Measurements from ENCODE around the gene ZNF521.

ZNF521 gene

DNA sequence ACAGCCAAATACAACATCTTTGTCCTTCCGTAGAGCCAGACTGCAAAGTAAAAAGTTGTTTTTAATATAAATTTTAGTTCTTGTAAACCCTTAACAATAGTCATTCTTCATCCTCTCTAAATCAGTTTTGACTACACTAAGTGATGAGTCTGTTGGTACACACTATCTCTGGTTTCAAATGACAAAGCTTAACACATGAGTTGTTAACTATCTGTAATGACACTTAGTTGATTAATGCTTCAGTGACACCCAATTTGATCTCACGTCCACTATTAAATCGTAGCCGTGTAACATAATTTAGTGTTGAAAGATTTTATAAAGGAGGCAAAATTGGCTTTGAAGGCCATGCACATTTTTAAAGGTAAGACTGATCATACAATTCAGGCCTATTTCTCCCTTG, 181.6 kb downstream of the ZNF521 start:
- DNase-seq: no peak

DNA sequence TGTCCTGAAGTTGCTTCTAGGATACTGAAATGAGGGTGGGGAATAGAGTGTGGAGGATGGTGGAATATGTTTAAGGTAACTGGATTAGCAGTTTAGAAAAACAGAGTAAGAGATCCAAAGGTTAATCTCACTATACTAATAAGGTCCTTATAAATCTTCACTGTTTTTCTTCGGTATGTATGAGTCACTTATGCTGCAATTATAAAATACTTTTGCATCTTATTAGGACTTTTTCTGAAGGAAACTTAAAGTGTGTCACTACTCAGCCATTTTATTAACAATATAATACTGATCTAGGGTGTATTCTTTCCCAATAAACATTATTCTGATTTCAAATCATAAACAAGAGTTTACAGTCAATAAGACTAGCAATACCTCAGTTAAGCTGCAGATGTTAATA, 182.3 kb downstream of the ZNF521 start:
- no peak for DNase-seq

DNA sequence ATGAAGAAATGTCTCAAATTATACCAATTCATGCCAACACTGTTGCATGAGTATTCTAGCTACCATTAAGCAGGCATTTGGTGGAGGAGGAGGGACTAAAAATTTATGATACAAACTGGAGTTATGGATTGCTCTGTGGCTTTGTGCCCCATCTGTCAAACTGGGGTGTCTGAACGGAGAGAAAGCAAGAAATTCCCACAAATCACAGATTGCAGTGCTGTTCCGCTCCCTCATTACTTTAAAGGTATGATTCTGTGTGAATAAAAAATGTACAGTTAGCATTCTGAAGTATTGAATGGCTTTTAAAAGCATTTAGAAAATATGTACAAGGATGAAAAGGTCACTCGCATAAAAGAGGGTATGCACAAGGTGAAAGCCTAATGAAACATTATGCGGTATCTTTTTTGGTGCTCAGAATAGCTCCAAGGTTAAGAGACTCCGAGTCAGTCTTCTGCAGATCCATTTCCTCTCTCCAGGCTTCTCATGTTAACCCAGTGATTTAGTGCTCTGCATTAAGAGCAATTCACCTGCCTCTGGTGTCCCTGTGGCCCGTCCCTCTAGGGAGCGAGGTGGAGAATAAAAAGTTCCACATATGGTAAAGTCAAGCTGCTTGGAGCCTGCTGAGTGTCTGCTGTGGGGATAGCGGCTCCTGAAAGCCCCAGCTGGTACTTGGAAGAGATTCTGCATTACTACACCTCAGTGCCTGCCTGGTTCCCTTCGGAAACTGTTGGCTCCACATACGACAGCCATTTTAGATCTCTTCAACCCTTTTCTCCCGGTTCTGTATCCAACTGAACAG, 184.2 kb downstream of the ZNF521 start:
- no peak for DNase-seq

DNA sequence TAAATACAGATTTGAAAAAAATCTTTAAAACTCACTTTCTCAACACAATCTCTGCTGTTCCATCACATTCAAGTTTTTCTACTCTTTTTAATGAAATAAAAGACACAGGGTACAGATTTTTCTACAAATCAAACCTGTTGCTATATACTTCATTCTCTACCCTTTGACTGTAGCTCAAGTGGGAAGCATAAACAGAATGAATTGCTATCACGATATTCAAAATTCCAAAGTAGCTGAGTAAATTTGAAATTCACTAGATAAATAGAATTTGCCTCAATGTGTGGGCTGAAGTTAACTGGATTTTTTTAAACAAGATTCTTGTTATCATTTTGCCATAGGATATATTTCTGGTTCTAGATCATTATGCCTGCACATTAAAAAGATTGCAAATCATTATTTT, 185.9 kb downstream of the ZNF521 start:
- no peak for DNase-seq

DNA sequence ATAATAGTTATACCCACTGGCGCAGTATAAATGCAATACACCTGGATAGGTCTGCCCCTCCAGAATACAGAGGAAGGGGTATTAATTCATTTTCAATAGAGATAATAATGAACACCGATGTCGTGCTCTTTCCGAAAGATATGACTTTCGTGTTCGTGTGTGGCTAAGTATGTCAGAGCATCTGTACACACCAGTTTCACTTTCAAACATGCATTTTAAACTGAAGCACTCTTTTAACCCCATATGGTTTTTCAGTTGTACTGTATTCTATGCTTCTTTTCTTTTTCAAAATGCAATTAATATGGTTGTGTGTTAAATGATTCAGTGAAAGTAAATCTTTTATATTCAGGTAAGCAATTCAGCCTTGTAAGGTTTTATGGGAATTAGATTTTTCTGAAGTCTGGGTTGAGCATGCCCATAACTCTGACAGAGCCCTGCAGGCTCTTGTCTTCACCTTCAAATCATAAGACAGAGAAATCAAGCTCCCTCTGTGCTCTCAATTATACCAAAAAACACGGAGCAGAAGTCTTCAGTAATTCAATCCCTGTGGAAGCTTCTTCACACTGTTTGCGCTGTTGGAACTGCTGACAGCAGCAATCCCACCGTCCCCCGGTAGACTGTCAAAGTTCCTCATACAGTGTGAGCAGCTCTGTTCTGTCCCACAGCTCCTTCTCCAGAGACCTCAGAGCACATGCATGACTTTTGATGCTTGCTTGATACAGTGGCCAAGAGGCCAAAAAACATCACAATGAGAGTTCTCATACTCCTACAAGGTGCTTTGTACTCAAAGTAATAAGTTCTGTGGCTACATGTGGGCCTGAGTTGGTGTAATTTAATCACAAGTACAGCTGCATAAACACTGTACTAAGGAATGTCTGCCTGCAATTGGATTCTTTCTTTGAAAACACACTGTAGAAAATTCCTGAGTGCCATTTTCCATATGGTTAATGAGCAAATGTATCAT, 186.8 kb downstream of the ZNF521 start:
- peak in 1 of 58 donors; percentile 5 for DNase-seq

DNA sequence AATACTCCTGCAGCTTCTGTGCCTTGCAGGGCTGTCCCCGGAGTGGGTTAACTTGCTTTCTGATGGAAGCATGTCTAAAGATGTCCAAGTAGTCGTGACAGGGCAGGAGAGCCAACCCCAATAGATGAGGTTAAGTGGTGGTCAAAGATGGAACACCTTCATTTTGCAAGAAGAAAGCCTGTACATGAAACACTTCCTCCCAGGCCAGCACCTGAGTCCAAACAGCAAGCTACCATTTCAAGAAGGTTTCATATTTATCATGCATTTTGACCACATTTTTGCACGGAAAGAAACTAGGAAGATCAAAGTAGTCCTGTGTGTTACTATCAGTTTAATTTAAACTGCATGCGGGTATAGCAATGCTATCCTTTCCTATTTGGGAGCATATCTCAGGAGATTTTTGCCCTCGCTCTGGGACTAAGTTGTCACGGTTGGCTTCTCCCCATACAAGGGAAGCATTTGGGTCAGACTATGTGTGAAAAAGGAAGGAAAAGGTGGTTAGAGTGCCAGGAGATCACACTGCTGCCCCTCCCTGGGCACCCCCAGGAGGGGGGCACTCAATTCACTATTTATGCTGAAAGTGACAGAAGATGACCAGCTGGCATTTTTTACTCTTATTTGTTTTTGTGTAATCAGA, 187.6 kb downstream of the ZNF521 start:
- no peak for DNase-seq

DNA sequence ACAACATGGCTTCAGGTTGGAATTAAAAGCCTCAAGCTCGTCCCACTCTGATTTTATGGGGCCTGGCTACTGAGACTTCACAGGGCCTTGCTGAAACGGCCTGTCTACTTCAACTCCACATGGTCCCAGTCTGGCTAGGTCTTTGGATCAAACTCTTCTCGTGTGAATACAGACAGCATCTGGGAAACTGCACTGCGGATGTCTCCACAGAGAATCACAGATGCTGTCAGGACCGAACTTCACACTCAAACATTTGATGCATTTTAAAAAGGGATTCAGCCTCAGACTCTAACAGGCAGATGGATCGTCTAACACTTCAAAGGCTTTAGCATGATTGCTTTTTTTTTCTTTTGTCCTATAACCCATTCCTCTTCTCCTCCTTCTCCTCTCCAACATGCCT, 198.5 kb downstream of the ZNF521 start:
- DNase-seq: no peak

DNA sequence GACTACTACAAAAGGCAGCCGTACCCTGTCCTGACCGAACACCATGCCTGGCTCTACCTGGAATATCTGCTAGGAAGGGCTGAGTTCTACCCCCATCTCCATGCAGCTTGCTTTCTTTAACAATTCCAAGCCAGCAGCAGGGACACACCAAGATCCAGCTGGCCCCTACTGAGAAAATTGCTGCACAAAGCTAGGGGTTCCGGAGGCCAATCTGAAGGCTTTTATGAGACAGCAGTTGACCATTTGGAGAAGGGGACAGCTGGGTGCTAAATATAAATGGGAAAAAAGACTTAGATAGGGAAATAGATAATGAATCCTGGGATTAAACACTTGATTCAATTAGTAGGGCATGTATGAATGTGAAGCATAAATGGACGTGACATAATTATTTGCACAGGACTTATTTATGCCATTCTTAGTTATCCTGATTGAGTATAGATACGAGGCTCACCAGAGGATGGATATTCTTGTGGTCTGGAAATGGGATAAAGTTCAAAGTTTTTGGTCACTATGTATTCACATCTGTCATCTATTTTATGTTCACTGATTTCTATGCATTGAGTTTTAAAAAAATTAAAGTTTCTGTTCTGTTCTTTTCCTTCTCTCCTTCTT, 204.0 kb downstream of the ZNF521 start:
- no peak for DNase-seq

DNA sequence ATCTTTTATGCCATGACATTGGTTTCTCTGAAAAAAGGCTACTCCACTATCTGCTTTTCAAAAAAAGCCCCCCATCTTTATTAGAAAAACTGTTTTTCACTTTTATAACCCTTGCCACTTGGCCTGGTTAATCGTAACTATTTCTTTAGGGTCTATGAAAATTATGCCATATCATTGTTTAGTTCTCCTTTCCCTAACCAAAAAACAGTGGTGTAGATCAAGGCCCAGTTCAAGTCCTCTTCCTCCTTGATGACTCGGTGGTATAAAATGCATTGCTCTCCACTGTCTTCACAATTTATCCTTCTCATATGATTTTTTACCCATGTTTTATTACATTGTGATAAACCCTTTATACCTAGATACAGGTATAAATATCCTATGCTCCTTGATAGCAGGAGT, 205.5 kb downstream of the ZNF521 start:
- DNase-seq: no peak

DNA sequence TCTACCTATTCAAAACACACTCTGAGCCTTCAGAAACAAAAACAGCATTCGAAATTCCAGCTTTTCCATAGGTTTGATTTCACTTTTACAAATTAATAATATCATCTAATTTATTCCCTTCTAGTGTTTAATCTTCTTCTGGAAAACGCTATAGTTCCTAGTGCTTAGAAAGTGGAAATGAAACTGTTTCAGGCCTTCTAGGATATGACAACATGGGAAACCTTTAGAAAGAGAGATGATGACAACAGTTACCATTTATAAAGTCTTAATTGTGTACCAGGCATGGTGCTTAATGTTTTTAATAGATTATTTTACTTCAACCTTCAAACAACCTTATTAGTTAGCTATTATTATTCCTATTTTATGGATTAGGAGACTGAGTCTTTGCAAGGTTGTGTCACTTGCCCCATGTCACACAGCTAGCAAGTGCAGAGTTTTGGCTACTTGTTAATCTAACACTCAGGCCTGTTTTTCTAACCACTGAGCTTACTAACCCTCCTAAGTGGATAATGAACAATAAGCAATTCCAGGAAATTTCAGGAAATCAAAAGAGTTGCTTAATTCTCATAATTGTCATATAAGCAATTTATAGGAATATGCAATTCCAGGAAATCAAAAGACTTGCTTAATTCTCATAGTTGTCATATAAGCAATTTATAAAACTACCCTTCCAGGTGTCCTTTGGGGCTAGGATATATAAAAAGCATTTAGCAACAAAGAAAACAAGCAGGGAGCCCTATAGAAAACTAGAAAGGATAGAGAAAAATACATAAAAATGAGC, 206.0 kb downstream of the ZNF521 start:
- no peak for DNase-seq

DNA sequence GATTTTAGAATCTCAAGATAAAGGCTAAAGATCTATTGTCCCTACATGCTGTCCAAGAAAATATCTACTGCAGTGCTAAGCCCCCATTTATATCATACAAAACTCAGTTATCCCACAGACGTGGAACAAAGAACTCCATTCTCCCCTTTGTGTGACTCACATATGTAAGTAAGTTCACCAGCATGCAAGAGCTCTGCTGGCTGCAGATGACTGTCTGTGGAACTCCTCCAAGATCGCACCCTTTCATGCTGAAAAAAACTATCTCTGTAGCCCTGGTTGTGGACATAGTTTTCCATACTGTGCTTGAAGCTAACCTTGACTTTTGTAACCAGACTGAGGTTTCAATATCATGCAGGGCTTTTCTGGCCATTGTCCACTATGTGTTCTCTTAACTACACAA, 207.1 kb downstream of the ZNF521 start:
- DNase-seq: peak in 2 of 58 donors; percentile 14 to 25

DNA sequence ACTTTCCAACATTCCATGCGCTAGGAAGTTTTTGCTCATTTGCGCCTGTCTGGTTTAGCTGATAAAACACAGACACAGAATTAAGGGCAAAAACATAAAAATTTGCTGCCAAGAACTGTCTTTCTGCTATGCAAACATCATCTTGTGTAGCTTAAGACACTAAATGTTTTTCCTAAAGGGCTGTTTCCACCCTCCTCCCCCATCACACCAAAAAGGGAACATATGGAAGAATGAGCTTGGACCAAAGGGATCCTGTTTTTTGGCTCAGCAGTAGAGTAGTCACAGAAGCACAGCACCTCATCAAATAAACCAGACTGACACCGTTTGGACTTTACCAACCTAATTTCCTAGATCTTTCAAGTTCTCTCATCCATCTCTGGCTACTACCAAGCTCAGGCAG, 210.1 kb downstream of the ZNF521 start:
- DNase-seq: peak in 2 of 58 donors; percentile 17 to 34

DNA sequence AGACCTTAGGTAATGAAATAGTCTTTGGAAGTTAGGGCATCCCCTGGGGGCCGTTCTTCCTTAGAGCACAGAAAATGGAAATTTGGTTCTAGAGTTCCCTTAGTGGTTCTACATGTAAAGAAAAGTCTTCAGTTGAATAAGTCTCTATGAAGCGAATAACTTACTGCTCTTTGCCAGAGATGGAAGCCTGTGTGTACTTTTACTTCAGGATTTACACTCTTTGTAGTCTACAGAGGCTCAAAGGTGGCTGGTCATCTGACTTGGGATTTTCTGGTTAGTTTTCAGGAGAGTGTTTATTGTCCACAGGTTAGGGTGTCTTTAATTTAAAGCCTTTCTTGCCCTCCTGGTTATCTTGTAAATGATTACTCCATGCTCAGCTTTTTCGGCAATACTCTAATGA, 210.6 kb downstream of the ZNF521 start:
- no peak for DNase-seq

DNA sequence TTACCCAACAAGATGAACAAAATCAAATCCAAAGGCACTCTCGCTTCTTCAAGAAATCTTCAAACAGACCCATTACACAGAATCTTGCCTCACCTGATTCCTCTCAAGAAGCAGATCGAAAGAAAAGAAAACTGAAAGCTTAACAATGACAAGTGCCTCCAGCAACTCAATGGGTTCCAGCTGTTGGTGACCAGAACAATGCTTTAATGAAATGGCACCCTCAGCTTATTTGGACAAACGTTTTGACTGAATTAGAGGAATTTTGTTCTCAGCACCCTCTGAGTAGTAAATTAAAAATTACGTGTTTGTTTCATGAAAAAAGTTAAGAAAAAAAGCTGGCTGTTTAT, 211.0 kb downstream of the ZNF521 start:
- no peak for DNase-seq

DNA sequence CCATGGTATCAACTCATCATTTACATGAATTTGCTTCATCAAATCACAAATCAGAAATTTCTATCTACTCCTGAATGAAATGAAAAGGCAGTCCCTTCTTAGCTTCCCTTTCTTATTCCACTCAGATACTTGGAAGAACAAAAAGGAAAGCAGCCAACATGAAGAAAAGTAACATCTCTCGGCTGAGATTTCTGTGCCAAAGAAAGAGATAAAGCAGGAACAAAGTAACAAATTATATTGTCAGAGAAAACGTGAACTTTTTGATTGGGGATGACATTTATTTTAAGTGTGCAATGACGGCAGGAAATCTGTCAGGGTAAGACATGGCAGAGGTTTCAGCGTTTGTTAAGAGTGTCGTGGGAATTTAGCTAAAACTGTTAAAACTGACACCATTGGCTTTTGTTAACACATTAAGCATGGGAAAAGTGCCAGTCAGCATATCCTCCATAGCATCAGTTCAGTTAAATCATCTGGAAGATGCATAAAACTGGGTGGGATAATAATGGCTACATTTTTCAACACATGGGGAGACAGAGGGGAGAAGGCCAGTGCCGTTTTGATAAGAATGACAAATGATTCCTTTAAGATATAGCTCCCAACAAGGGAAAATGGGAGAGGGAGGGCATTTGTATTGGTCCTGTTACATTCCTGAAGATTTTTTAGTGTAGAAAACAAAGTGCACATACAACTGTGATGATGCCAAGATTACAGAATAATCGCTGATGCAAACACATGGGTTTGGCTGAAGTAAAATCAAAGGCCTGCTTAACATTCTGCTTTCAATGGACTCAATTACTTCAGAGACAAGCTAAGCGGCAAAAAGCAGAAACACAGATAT, 211.6 kb downstream of the ZNF521 start:
- no peak for DNase-seq

DNA sequence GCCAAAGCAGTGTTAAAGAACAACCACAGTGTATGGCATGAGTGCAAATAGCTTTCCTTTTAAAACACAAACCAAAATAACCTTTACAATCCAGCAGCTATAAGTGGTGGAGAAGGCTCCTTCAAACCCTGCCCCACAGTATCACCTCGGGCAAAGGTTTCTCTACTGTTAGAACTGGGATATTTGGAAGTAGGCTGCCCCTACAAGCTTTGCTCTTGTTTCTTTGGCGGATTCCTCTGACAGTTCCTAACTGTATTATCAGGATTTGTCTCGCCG, 214.8 kb downstream of the ZNF521 start:
- DNase-seq: no peak

DNA sequence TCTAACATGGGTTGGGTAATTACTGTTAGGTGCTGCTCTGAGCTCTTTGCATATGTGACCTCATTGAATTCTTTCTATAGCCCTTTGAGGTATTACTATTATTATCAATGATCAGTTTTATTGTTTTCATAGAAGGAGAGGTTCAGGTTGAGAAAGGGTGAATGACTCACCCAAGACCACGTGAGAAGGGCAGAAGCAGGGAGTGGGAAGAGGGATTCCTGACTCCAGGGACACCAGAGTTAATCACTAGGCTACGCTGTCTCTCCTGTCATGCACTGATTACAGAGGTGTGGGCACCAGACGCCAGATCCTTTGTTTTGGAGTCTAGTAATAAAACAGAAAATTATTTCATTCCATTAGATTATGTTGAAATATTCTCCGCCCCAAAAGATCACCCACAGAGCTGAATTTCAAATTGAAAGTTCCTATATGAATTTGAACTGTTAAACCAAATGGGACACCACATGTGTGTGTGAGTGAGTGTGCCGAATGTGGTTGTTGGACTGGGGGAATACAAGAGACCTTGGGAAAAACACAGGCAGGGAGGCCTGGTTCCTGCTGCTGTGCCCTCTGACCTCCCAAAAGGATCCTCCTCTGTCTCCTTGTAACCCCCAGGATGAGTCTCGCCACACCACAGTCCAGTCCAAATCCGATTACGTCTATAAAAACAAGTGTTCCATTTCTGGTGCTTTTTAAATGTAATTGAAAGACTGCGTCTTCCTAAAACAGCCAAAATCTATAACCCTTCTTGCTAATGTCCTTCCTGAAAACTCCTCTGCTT, 215.4 kb downstream of the ZNF521 start:
- DNase-seq: no peak

DNA sequence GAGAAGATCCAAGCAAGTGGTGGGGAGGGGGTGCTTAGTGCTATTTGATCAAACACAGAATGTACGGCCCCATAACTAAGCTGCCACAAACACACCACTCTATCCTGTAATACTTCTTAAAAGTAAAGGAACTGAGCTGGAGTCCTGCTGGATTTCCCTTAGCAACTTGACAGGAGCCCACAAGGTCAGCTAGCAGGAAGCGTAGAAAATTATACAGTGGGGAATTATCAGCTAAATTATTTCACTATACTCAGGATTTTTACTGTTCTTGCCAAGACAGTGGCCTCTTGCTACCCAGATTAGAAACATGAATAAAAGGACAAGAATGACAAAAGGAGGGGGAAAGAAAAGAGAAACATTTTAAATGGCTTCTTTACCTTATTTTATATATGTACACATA, 217.1 kb downstream of the ZNF521 start:
- no peak for DNase-seq

DNA sequence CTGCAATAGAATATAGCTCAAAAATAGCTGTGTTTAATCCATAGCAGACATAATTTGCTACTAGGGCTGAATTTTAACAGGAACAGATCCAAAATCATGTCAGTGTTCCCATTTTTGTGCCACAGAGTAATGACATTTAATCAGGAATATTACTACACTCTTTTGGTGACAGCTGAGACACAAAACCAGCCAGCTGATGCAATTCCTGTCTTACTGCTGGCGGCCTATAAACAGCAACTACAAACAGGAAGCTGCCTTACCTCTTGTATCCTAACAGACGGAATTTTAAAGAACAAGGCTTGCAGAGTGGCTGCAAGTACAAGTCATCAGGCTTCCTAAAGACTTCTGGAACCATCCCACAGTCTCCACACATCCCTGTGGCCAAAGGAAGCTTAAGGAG, 218.1 kb downstream of the ZNF521 start:
- no peak for DNase-seq

Measured in anterior cingulate cortex (tissue), 58 donors.